NK-92 treated with Interleukin-12 subunit alpha and Interleukin-12 subunit beta, amount 100 ng/mL, for 24 hours (cell line): ENCODE data around the gene IL15.

Experiments used
- DNase-seq: peaks from one replicate; lab custom pipeline; 2025; lab: John Stamatoyannopoulos, UW

The IL15 gene

GRCh38 chr4:141772838-141773237 lies 136.5 kb downstream of the IL15 start:
- no peak for DNase-seq

- no peak for DNase-seq
Measured at GRCh38 chr4:141782205-141782604, 145.8 kb downstream of the IL15 start.
